Stimulated activated CD4-positive, alpha-beta T cell treated with anti-CD3 and anti-CD28 coated beads, Interleukin-12 subunit alpha, Interleukin-12 subunit beta, amount 100 ng/mL, for 4 hours (primary cell): ENCODE measurements around the gene SLFN11.
A peak's percentile ranks its signal among the peaks of the same experiment; 100 is the strongest.
"Not testable (repeated sequence)": the region's sequence is repeated elsewhere in the genome, so short reads cannot be mapped to it uniquely, and the experiment has no call there.

Experiments used
- DNase-seq: peaks from one replicate; pipeline ENCODE4 v3.0.0-alpha.2; 2020

The SLFN11 gene, protein sequence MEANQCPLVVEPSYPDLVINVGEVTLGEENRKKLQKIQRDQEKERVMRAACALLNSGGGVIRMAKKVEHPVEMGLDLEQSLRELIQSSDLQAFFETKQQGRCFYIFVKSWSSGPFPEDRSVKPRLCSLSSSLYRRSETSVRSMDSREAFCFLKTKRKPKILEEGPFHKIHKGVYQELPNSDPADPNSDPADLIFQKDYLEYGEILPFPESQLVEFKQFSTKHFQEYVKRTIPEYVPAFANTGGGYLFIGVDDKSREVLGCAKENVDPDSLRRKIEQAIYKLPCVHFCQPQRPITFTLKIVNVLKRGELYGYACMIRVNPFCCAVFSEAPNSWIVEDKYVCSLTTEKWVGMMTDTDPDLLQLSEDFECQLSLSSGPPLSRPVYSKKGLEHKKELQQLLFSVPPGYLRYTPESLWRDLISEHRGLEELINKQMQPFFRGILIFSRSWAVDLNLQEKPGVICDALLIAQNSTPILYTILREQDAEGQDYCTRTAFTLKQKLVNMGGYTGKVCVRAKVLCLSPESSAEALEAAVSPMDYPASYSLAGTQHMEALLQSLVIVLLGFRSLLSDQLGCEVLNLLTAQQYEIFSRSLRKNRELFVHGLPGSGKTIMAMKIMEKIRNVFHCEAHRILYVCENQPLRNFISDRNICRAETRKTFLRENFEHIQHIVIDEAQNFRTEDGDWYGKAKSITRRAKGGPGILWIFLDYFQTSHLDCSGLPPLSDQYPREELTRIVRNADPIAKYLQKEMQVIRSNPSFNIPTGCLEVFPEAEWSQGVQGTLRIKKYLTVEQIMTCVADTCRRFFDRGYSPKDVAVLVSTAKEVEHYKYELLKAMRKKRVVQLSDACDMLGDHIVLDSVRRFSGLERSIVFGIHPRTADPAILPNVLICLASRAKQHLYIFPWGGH

DNA sequence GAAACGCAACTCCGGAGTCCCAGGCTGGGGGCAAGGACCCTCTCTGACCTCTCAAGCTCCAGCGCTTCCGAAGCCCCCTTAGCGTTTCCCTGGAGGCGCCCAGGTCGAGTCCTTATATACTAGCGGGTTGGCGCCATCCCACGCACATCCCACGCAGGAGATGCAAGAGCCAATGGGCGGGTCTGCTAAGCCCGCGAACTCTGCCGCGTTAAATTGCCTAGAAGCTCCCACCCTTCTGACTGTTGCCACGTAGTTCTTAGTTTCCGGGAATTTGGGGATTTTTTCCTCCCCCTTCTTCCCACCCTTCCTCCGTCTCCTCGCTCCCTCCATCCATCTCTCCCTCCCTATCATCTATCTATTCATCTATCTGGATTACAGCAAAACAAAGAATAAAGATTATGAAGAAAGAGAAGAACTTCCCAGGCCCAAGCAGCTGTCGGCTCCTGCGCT lies at the start of gene SLFN11:
Gene SLFN11 (minus strand): TSS at position 88 of the 450 bp plus-strand sequence. CDS start 9,814 bp downstream, outside the sequence.
- peak; percentile 88 for DNase-seq

DNA sequence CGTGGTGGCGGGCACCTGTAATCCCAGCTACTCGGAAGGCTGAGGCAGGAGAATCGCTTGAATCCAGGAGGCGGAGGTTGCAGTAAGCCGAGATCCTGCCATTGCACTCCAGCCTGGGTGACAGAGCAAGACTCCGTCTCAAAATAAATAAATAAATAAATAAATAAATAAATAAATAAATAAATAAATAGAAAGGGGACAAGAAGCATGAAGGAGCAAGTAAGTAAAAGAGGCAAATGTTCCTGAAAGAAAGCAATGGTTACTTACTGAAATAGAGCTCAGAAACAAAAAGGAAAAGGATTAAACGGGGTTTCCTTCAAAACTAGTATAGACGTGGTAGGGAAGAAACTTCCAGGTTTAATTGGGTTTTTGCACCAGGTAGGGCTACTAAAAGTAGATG lies 47.6 kb upstream of the SLFN11 start:
- DNase-seq: not testable (repeated sequence)

DNA sequence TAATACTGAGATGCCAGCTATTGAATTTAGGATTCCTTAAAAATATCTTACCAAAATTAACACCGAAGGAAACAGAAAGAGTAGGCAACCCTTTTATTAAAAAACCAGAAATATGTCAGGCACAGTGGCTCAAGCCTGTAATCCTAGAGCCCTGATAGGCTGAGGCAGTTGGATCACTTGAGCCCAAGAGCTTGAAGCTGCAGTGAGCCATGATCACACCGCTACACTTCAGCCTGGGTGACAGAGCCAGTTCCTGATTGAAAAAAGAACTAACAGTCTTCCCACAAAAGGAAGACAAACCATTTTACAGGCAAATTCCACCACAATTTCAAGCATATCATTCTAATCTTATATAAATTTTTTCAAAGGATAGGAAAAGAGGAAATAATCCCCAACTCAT lies 43.2 kb upstream of the SLFN11 start:
- DNase-seq: no peak

DNA sequence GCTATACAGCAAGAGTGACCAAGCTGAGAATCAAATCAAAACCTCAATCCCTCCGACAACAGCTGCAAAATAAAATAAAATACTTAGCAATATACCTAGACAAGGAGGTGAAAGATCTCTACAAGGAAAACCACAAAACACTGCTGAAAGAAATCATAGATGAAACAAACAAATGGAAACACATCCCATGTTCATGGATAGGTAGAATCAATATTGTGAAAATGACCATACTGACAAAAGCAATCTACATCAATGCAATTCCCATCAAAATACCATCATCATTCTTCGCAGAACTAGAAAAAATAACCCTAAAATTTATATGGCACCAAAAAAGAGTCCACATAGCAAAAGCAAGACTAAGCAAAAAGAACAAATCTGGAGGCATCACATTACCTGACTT lies 41.3 kb upstream of the SLFN11 start:
- DNase-seq: not testable (repeated sequence)

DNA sequence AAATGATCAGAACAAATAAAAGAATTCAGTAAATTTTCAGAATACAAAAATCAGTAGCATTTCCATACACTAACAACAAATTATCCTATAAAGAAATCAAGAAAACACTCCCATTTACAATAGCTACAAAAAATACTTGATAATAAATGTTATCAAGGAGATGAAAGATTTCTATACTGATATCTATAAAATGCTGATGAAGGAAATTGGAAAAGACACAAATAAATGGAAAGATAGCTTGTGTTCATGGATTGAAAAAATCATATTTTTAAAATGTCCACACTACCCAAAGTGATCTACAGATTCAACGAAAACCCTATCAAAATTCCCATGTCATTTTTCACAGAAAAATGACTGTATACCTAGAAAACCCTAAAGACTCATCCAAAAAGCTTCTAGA lies 40.8 kb upstream of the SLFN11 start:
- no peak for DNase-seq

DNA sequence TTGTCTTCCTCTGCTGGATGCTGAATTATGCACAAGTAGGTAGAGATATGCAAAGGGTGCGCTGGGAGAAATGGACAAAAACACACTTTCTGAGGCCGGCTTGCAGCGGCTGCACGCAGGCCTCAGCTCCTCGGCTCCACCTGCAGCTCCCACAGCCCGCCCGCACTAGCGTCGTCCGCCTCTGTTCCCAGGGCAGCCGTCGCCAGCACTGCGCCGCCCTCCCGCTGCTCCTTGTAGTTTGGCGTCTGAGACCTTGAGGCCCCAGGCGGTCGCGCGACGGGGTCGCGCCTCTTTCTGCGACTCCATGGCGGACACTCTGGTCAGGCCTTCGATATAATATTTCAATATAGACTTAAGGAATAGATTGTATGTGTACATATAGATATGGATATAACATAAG lies 34.1 kb upstream of the SLFN11 start:
- no peak for DNase-seq

DNA sequence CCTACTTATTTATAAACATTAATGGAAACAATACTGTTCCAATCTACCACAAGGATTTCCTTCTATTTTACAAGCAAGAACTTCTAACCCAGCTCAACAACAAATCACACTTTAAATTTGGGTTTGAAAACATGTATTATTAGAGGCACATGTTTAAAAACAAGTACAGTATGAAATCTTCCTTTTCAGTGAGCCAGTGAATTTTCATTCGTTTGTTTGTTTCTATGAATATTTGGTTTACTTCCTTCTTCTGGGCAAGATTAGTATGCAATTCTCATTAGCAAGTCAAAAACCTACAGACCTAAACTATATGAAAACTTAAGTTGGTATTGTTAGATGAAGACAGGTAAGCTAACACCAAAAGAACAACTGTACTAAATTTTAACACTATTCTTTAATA lies 33.1 kb upstream of the SLFN11 start:
- DNase-seq: no peak

DNA sequence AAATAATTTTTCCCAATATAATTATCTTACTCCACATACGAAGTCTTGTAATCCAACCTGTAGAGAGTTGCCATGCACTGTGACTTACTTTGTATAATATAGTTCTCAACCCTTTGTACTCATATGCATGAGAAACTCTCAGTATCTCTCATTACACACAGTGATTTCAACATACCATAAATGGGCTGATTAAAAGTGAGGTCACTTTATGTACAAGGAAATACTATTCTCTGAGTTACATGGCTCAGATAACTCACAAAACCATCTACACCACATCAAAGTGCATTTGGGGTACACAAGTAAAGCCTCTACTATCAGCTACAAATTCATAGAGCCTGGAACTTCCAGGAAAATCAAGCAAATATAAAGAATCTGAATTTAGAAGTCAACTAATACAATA lies 30.9 kb upstream of the SLFN11 start:
- no peak for DNase-seq

DNA sequence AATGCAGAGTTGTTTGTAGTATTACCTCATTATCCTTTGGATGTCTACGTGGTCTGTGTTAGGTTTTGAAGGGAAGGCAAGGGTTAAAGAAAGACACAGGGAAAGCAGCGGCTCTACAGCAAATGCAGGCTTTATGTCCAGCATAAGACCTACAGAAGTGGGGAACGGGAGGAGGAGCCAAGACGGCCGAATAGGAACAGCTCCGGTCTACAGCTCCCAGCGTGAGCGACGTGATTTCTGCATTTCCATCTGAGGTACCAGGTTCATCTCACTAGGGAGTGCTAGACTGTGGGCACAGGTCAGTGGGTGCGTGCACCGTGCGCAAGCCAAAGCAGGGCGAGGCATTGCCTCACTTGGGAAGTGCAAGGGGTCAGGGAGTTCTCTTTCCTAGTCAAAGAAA lies 20.4 kb upstream of the SLFN11 start:
- not testable (repeated sequence) for DNase-seq

DNA sequence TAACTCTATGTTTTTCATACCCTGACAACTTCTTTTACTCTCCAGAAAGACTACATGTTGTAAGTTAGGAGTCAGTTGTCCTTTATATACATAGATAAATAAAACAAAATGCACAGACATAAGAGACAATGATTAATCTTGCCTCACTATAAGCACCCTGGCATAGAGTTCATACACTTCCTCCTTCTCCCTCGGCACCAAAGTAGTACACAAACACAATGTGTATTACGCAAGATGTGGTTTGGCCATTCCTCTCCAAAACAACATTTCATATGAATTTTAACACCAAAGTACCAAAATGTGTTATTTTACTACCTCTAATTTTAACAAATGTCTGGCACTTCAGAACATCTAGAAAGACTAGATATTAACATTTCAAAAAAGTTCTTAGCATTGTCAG lies 17.2 kb upstream of the SLFN11 start:
- DNase-seq: no peak

DNA sequence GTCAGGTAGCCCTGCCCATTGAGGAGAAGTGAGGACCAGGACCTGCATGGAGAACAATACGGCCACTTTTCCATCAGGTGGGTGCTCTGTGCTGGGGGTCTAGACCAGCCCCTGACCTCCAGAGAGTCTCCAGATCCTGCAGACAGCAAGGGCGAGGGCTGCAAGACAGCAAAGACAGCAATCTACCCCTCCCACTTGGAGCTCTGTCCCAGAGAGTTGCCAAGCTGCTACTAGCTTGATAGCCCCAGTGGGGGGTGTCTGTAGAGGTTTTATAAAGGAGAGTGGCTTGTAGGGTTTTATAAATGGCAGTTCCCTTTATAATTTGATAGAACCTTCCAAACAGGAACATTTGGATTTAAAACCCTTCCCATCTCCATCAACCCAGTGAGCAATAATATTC lies 16.7 kb upstream of the SLFN11 start:
- DNase-seq: no peak

DNA sequence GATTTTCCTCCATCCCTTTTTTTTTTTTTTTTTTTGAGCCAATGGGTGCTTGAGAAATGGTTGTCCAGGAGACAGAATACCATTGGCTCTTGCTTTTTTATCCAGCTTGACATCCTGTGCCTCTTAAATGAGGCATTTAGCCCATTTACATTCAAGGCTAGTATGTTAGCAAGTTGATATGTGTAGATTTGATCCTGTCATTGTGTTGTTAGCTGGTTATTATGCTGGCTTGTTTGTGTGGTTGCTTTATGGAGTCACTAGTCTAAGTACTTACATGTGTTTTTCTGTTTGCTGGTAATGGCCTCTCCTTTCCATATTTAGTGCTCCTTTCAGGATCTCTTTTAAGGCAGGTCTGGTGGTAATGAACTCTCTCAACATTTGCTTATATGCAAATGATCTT lies 14.1 kb upstream of the SLFN11 start:
- DNase-seq: no peak

DNA sequence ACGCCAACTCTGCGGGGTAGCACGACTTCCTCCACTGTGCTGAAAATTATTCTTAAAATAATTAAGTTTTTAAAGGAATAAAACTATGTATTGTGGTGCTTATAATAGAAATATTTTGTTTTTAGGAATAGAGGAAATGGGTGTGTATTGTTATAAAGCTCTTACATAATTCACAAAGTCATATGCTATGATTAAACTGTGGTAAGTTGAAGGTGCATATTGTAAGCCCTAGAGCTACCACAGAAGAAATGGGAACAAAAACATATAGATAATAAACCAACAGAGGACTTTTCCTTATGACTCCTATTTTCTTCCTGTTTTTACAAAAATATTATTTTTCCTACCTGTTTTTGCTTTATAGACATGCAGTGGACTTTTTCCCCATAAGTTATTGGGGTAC lies 4.3 kb upstream of the SLFN11 start:
- DNase-seq: no peak

DNA sequence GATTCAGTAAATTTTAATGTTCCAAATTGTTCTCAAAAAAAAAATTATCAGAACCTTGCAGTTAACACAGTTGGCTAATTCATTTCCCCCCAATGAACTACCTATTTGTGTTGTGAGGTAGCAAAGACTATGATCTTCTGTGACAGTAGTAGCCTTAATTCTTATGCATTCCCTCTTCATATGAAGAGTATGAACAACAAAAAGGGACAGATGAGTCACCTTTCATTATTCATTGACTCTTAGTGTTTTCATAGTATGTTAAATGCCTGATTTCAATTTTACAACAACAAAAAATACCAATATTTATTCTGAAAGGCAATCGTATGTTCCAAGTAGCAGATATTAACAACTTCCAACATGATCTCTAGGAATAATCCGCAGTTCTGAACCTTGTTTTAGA lies 3.6 kb upstream of the SLFN11 start:
- DNase-seq: no peak

DNA sequence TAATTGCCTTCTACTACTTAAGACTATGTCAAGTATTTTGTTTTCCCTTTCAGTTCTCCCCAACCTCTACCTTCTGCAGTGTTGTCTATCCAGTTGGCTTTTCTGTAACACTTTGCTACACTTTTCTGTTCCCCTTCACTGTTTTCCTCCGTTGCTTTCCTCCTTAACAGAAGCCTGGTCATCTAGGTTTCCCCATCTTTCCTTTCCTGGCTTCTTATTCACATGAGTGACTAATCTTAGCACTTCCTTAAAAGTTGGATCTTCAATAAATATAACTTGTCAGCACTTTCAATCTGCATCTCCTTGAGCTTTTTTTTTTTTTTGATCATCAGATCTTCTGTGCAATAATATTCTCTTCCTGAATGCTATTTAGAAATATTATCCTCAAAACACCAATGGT lies 2.8 kb upstream of the SLFN11 start:
- no peak for DNase-seq

DNA sequence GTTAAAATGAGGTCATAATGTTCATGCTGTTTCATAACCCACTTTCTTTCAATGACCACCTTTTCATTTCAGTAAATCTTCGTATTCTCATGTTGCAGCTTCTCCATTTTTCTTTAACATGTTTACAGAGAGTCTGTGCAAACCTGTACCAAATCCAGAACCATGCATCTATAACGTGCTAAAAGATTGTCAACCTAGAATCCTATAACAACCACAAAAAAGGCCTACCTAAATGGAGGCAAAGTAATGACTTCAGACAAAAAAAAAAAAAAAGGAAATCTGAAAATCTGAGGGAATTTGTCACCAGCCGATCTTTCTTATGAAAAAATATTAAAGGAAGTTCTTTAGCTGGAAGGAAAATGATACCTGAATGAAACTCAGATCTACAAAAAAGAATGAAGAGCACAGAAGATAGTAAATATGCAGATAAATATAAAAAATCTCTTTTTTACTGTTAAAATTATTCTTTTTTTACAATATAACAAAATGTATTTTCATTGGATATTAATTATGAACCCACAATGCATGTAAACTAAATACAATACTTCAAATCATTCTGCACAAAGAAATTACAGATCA lies 1.4 kb upstream of the SLFN11 start:
- no peak for DNase-seq

DNA sequence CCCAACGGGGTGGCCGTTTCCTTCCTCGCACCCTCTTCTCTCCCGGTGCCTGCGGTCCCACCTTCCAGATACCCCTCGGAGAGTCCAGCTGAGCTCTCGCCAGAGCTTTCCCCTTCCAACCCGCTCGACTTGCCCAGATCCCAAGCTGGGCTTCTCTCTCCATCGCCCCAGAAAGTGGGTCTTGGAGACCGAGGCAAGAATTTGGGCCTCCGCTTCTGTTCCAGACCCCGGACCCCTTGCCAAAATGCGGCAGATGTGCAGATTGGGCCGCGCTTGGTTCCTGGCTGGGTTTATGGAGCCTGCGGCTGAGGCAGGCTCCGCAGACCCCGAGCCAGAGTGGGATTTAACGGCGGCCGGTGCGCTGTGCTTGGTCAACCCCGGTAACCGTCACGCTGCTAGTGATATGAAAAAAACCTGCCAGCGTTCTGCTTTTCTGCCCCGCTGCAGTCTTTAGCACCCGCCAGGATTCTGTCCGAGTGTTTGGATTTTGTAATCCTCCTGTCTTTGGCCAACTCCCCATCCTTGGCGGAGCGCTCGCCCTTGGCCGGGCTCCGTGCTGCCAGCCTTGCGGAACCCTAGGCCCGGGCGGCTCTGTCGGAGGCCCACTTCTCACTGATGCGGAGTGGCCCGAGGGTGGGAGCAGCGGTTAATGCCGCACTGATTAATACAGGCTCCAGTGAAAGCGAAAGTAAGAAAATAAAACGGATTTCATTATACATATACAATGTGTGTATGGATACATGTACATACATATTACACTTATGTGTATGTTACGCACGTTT lies 754 bp upstream of the SLFN11 start:
- DNase-seq: peak; percentile 38

DNA sequence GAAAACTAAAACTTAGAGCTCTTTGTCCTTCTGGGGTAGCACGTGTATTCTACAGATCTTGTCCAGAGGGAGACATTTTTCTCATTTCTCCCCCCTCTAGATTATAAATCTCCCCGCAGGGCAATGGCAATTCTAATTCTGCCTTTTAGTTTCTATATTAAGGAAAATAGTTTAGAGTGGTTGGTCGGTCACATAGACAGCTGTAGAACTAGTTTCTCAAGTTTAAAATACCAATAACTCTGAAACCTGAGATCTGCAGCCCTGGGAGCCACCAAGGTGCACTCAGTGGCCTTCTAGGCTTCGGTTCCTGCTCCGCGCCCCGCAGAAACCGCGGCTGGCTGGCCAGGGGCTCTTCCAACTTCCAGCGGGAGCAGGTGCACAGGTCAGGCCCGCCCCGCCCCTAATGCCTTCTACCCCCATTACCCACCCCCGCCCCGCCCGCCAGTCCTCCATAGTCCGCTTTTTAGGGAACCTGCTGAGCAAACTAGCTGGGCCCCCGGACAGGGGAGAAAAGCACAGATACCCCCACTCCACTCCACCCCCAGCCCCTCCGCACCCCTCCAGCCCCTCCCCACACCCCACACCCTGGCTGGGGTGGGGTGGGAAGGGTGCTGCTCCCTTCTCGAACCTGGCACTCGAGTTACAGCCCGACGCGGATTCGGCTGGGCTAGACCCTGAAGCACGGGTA lies 431 bp downstream of the SLFN11 start:
- peak; percentile 24 for DNase-seq

DNA sequence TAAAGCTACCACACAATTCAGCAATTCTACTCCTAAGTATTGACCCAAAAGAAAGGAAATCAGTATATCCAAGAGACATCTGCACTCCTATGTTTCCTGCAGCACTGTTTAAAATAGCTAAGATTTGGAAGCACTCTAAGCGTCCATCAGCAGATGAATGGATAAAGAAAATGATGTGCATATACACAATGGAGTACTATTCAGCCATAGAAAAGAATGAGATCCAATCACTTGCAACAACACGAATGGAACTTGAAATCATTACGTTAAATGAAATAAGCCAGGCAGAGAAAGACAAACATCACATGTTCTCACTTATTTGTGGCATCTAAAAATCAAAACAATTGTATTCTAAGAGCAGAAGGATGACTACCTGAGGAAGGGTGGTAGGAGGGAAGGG lies 1.5 kb downstream of the SLFN11 start:
- no peak for DNase-seq

DNA sequence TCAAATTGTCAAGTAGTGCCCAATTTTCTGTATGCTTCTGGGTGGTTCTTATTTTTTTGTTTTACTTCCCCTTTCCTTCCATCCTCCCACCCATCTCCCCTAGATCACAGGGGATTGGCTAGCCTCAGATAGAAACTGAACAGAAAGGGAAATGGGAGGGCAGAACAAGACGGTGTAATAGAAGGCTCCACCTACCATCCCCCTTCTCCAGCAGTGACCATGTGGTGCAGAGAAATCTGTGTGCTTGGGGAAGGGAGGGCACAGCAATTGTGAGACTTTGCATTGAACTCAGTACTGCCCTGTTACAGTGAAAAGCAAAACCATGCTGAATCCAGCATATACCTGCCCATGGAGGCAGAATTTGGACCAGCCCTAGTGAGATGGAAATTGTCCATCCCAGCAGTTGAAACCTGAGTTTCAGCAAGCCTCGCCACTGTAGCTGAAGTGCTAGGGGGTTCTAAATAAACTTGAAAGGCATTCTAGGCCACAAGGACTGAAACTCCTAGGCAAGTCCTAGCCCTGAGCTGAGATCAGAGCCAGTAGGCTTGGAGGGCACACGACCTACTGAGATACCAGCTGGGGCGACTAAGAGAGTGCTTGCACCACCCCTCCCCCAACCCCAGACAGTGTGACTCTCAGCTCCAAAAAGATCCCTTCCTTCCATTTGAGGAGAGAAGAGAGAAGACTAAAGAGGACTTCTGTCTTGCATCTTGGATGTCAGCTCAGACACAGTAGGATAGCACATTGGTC lies 5.2 kb downstream of the SLFN11 start:
- DNase-seq: no peak

DNA sequence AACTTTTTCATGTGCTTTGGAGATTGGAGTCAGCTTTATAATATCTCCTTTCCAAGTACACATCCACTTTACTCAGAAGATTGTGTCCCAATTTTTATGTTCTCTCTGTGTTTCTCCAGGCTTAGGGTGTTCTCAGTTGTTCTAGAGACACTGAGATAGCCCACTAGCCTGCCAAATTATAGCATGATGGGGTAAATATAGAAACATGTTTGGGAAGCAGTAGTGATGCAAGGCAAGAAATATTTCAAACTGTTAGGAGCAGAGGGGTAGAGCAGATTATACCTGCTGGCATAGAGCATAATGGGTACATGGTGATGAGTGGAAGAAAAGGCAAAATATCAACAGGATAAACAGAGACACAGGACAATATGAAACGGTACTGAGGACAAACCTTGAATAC lies 12.4 kb downstream of the SLFN11 start:
- no peak for DNase-seq
